GM12872 (cell line): ENCODE results near the gene RALGDS.

Experiments used
- TF ChIP-seq, protein P1 (sequence below): IDR thresholded peaks from 3 replicates; pipeline ENCODE4 v1.5.1; 2011; ENCODE audit warnings: low read depth, mild to moderate bottlenecking, low read length, moderate library complexity; ENCODE audit not compliant: insufficient read depth

The RALGDS gene

GRCh38 chr9:133088146-133088750 lies 32.8 kb downstream of the RALGDS start:
- TF ChIP-seq, protein P1, sequence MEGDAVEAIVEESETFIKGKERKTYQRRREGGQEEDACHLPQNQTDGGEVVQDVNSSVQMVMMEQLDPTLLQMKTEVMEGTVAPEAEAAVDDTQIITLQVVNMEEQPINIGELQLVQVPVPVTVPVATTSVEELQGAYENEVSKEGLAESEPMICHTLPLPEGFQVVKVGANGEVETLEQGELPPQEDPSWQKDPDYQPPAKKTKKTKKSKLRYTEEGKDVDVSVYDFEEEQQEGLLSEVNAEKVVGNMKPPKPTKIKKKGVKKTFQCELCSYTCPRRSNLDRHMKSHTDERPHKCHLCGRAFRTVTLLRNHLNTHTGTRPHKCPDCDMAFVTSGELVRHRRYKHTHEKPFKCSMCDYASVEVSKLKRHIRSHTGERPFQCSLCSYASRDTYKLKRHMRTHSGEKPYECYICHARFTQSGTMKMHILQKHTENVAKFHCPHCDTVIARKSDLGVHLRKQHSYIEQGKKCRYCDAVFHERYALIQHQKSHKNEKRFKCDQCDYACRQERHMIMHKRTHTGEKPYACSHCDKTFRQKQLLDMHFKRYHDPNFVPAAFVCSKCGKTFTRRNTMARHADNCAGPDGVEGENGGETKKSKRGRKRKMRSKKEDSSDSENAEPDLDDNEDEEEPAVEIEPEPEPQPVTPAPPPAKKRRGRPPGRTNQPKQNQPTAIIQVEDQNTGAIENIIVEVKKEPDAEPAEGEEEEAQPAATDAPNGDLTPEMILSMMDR: no peak

DNA sequence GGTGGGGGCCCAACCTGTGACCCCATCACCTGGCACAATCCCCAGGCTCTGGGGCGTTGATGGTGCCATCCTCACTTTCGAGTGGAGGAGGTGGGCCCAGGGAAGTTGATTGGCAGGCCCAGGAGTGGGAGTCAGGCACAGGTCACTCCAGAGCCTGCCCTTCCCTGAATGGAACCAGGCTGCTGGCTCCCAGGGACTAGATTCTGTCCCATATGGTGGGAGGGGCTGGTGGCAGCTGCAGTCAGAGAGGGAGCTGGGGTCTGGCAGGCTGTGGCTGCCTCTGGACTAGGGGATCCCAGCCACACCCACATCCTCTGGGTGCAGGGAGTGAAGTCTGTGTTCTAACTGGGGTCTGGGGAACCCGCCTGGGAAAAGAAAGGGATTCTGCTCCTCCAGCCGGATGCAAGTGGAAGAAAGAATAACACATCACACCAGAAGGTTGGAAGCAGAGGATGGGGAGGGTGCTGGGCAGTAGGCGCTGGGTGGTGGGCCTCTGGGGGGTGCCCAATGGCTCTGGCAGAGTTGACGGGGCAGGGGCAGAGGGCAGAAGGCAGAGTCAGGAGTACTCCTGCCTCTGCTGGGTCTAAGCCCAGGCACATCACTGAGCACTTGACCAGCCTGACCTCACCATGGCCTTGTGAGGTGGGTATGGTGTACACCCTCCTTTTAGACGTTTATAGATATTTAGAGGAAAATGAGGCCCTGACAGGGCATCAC lies 33.5 kb downstream of the RALGDS start:
- TF ChIP-seq, protein P1: no peak

- TF ChIP-seq, protein P1: no peak
Observed at GRCh38 chr9:133086894-133087293, 34.1 kb downstream of the RALGDS start.

GRCh38 chr9:133080161-133080560 lies 40.9 kb downstream of the RALGDS start:
- TF ChIP-seq, protein P1: no peak

DNA sequence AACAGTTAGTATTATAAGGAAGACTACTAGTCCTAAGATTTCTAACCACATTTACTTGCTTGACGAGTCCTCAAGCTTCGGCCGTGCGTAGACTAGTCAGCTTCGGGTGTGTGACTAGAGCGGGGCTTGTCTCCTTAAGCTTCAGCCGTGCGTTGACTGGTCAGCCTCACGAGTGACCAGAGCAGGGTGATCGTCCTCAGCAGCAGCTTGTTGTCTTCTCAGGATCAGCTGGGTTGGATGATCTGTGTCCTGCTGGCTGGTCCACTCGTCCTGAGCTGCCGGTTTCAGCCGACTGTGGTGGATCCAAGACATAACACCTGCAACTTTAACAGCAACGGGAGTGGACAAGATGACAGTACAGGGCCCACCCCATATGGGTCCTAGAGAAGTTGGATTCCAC lies 42.6 kb downstream of the RALGDS start:
- TF ChIP-seq, protein P1: no peak

- TF ChIP-seq, protein P1: no peak
Observed at GRCh38 chr9:133076691-133077090, 44.3 kb downstream of the RALGDS start.

- TF ChIP-seq, protein P1: no peak
Observed at GRCh38 chr9:133075925-133076630, 45.0 kb downstream of the RALGDS start.
